Liver (tissue), 9 donors: ENCODE data around the gene TNN. TPM values are rescaled to one million over a fixed set of nuclear protein-coding genes. Genes with fewer than 3 reads are reported as not detected.

Source experiments
- DNase-seq: peaks from one replicate; pipeline ENCODE4 v3.0.0-alpha.2; 2017; ENCODE audit warnings: low spot score
- H3K27ac ChIP-seq, 2 donors: one replicate each; pipeline ENCODE4 v1.7.0; 2013; ENCODE audit warnings: inconsistent platforms in 2 of 2, low read length in 2 of 2, control low read depth in 1 of 2, low read depth in 1 of 2, mild to moderate bottlenecking in 1 of 2
- H3K27me3 ChIP-seq, 4 donors: one replicate each; pipeline versions ENCODE4 v1.6.1 to v1.7.0; 2013; ENCODE audit warnings: low read length in 3 of 4, inconsistent platforms in 1 of 4, mild to moderate bottlenecking in 1 of 4, moderate library complexity in 1 of 4; ENCODE audit not compliant: control insufficient read depth in 4 of 4, insufficient read depth in 4 of 4
- H3K36me3 ChIP-seq, 4 donors: one replicate each; pipeline versions ENCODE4 v1.6.1 to v1.7.0; 2013; ENCODE audit warnings: low read length in 3 of 4, mild to moderate bottlenecking in 3 of 4, low read depth in 1 of 4, moderate library complexity in 1 of 4; ENCODE audit not compliant: control insufficient read depth in 4 of 4, insufficient read depth in 3 of 4
- H3K4me1 ChIP-seq, 4 donors: one replicate each; pipeline versions ENCODE4 v1.6.1 to v1.7.0; 2013; ENCODE audit warnings: low read length in 3 of 4, mild to moderate bottlenecking in 3 of 4, moderate library complexity in 1 of 4; ENCODE audit not compliant: control insufficient read depth in 4 of 4, insufficient read depth in 4 of 4
- H3K4me3 ChIP-seq, 3 donors: one replicate each; pipeline versions ENCODE4 v1.6.1 to v1.7.0; 2013; ENCODE audit warnings: low read length in 3 of 3, control low read depth in 1 of 3, low read depth in 1 of 3, mild to moderate bottlenecking in 1 of 3
- H3K9ac ChIP-seq, 2 donors: one replicate each; pipeline ENCODE4 v1.7.0; 2013; ENCODE audit warnings: low read length in 2 of 2, mild to moderate bottlenecking in 2 of 2, moderate library complexity in 2 of 2, control low read depth in 1 of 2, low read depth in 1 of 2
- H3K9me3 ChIP-seq, 4 donors: one replicate each; pipeline versions ENCODE4 v1.6.1 to v1.7.0; 2013; ENCODE audit warnings: low read length in 3 of 4; ENCODE audit not compliant: control insufficient read depth in 4 of 4
- FOXA1 ChIP-seq: IDR thresholded peaks from 2 replicates; pipeline ENCODE4 v1.6.1; 2016; ENCODE audit warnings: antibody characterized with exemption
- FOXA2 ChIP-seq: IDR thresholded peaks from 2 replicates; pipeline ENCODE4 v1.6.1; 2016; ENCODE audit warnings: antibody characterized with exemption
- HNF4A ChIP-seq, 2 donors: conservative IDR thresholded peaks; 2 replicates each; pipeline ENCODE4 v1.6.1; 2016; ENCODE audit warnings: antibody characterized with exemption in 2 of 2, mild to moderate bottlenecking in 2 of 2
- HNF4G ChIP-seq: IDR thresholded peaks from 2 replicates; pipeline ENCODE4 v1.6.1; 2016; ENCODE audit warnings: antibody characterized with exemption
- JUND ChIP-seq, 2 donors: IDR thresholded peaks; 2 replicates each; pipeline ENCODE4 v1.6.1; 2016; ENCODE audit warnings: antibody characterized with exemption in 2 of 2
- NR2F2 ChIP-seq: IDR thresholded peaks from 2 replicates; pipeline ENCODE4 v1.6.1; 2016; ENCODE audit warnings: antibody characterized with exemption
- RAD21 ChIP-seq, 2 donors: IDR thresholded peaks; 2 replicates each; pipeline ENCODE4 v1.6.1; 2016; ENCODE audit warnings: antibody characterized with exemption in 2 of 2, mild to moderate bottlenecking in 2 of 2
- SP1 ChIP-seq: IDR thresholded peaks from 2 replicates; pipeline ENCODE4 v1.6.1; 2018; ENCODE audit warnings: antibody characterized with exemption, mild to moderate bottlenecking
- TAF1 ChIP-seq: conservative IDR thresholded peaks from 2 replicates; pipeline ENCODE4 v1.6.1; 2016; ENCODE audit warnings: antibody characterized with exemption, mild to moderate bottlenecking
- YY1 ChIP-seq: IDR thresholded peaks from 2 replicates; pipeline ENCODE4 v1.6.1; 2016; ENCODE audit warnings: antibody characterized with exemption, mild to moderate bottlenecking
- WGBS: extraction: QIAGEN DNeasy Blood & Tissue Kit; methylation state at CpG from one replicate; pipeline ENCODE4 v1.1.7; 2013; 5-methylcytosine and 5-hydroxymethylcytosine counted together
- polyA plus RNA-seq, 2 donors: library from polyadenylated mRNA; stranded (reverse) in 1 of 2; unstranded in 1 of 2; fragments of 200-250 nt in 1 of 2; fragments of >200 nt in 1 of 2; fragmentation: Nextera tagmentation in 1 of 2; extraction: Ambion mirVana in 1 of 2; gene quantifications; one replicate each; pipeline versions ENCODE4 v1.2.1 to v1.2.3, GENCODE V29; 2013 to 2015
- total RNA-seq, 2 donors: library from RNA; depleted of rRNA; stranded (reverse); fragments of >200 nt; gene quantifications; one replicate each; pipeline ENCODE4 v1.2.3, GENCODE V29; 2014
- TF ChIP-seq, protein P1 (sequence below): IDR thresholded peaks from 2 replicates; pipeline ENCODE4 v1.6.1; 2016; ENCODE audit warnings: antibody characterized with exemption
- TF ChIP-seq, protein P2 (sequence below): IDR thresholded peaks from 2 replicates; pipeline ENCODE4 v1.6.1; 2016; ENCODE audit warnings: antibody characterized with exemption, mild to moderate bottlenecking
- TF ChIP-seq, protein P3 (sequence below): IDR thresholded peaks from 2 replicates; pipeline ENCODE4 v1.6.1; 2016; ENCODE audit warnings: antibody characterized with exemption
- donor health status: healthy.
- donor health status: healthy.
- donor health status: healthy.
- donor health status: healthy.
- donor health status: healthy.

TNN gene
- total and polyA plus RNA-seq, 4 donors = 0.11 to 1.8 (median 0.80) TPM

DNA sequence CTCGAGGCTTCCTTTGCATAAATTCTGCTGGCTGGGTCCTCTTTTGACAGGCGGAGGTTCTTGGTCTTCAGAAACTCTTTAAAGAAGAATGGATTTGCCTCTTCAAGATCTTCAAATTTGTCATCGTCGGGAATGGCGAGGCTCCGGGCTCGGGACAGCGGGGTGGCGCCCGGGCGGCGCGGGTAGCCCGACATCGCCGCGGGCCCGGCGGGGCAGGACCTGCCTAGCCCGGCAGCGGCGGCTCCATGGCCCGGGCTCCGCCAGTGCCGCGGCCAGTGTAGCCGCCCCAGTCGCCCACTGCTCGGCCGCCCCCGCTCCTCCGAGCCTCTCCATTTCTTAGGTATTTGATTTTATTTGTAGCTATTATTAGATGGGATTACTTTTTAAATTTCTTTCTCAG, 22.1 kb upstream of the TNN start:
- Histone ChIP-seq H3K27ac (no peak overlapping the region), H3K9me3 (peaks cover 0 to 1% (median 0%) of the 10 kb centered on the region in 4 donors), H3K4me3 (no peak overlapping the region), H3K9ac (no peak overlapping the region), H3K4me1 (no peaks in the 10 kb centered on the region), H3K36me3 (no peaks in the 10 kb centered on the region), H3K27me3 (peaks cover 0 to 5% (median 0%) of the 10 kb centered on the region in 4 donors)
- WGBS = 97% methylated on average over 32 of the region's 32 CpGs
- TF ChIP-seq RAD21 (IDR thresholded peaks at IDR 0.05) = no peak
- TF ChIP-seq, protein P1, sequence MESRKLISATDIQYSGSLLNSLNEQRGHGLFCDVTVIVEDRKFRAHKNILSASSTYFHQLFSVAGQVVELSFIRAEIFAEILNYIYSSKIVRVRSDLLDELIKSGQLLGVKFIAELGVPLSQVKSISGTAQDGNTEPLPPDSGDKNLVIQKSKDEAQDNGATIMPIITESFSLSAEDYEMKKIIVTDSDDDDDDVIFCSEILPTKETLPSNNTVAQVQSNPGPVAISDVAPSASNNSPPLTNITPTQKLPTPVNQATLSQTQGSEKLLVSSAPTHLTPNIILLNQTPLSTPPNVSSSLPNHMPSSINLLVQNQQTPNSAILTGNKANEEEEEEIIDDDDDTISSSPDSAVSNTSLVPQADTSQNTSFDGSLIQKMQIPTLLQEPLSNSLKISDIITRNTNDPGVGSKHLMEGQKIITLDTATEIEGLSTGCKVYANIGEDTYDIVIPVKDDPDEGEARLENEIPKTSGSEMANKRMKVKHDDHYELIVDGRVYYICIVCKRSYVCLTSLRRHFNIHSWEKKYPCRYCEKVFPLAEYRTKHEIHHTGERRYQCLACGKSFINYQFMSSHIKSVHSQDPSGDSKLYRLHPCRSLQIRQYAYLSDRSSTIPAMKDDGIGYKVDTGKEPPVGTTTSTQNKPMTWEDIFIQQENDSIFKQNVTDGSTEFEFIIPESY = no peak
- TF ChIP-seq HNF4G = no peak
- no peak for TF ChIP-seq FOXA2
- no peak for TF ChIP-seq HNF4A (conservative IDR thresholded peaks at IDR 0.05)
- TF ChIP-seq YY1 = no peak
- DNase-seq = no peak

DNA sequence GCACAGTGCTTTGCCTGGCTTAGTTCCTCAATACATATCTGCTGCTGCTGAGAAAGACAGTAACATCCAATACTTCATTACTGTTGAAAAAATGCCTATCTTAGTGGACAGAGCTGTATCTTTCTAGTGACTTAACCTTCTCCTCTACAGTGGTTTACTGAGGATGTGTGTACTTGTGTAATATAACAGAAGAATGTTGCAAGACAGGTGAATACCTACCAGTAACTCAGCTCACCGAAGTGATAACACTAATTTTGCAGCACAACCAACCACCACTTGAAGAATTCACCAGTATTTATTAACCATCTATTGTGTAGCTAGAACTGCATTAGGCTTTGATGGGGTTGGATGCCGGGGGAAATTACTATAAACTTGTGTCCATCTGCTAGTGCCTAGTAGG, 16.6 kb upstream of the TNN start:
- TF ChIP-seq SP1 = no peak
- TF ChIP-seq, protein P2, sequence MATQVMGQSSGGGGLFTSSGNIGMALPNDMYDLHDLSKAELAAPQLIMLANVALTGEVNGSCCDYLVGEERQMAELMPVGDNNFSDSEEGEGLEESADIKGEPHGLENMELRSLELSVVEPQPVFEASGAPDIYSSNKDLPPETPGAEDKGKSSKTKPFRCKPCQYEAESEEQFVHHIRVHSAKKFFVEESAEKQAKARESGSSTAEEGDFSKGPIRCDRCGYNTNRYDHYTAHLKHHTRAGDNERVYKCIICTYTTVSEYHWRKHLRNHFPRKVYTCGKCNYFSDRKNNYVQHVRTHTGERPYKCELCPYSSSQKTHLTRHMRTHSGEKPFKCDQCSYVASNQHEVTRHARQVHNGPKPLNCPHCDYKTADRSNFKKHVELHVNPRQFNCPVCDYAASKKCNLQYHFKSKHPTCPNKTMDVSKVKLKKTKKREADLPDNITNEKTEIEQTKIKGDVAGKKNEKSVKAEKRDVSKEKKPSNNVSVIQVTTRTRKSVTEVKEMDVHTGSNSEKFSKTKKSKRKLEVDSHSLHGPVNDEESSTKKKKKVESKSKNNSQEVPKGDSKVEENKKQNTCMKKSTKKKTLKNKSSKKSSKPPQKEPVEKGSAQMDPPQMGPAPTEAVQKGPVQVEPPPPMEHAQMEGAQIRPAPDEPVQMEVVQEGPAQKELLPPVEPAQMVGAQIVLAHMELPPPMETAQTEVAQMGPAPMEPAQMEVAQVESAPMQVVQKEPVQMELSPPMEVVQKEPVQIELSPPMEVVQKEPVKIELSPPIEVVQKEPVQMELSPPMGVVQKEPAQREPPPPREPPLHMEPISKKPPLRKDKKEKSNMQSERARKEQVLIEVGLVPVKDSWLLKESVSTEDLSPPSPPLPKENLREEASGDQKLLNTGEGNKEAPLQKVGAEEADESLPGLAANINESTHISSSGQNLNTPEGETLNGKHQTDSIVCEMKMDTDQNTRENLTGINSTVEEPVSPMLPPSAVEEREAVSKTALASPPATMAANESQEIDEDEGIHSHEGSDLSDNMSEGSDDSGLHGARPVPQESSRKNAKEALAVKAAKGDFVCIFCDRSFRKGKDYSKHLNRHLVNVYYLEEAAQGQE = no peak
- H3K27ac ChIP-seq = no peak overlapping the region
- H3K4me1 ChIP-seq = no peaks in the 10 kb centered on the region
- H3K36me3 ChIP-seq = no peaks in the 10 kb centered on the region
- H3K9ac ChIP-seq = no peak overlapping the region
- DNase-seq = no peak
- no peak overlapping the region for H3K4me3 ChIP-seq
- 80% methylated on average over 2 of the region's 2 CpGs for WGBS
- no peaks in the 10 kb centered on the region for H3K9me3 ChIP-seq
- peaks cover 0 to 5% (median 0%) of the 10 kb centered on the region in 4 donors for H3K27me3 ChIP-seq

DNA sequence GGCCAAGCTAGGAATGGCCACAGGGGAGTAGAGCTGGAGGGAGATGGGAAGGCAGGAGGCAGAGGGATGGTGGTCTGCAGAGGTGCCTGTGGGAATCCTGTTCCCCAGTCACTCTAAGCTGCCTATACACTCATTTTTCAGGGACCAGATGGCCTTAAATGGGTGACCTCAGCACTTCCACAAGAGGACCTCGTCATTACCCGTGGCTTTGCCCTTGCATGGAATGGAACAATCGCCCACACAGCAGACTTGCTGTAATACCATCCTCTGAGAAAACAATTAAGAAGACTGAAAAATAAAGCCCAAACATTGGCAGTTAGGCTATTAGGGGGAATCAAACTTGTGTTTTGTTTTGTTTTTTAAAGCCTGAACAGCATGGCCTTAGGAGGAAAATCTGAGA, 12.9 kb upstream of the TNN start:
- Histone ChIP-seq H3K27me3 (peaks cover 0 to 1% (median 0%) of the 10 kb centered on the region in 4 donors), H3K9ac (no peak overlapping the region), H3K4me3 (no peak overlapping the region), H3K9me3 (no peaks in the 10 kb centered on the region), H3K4me1 (no peaks in the 10 kb centered on the region), H3K27ac (no peak overlapping the region), H3K36me3 (no peaks in the 10 kb centered on the region)
- 77% methylated on average over 3 of the region's 3 CpGs for WGBS
- TF ChIP-seq, protein P2 = no peak
- TF ChIP-seq FOXA1 (no peak), FOXA2 (no peak), NR2F2 (no peak), TAF1 (no peak), YY1 (no peak), JUND (IDR thresholded peaks at IDR 0.05) (no peak)
- TF ChIP-seq, protein P3, sequence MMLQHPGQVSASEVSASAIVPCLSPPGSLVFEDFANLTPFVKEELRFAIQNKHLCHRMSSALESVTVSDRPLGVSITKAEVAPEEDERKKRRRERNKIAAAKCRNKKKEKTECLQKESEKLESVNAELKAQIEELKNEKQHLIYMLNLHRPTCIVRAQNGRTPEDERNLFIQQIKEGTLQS = no peak
- DNase-seq = no peak
